Activated B cell treated with CpG ODN at 0.5 μM for 24 hours (primary cell): ENCODE measurements around the gene TLNRD1. TPM values are rescaled to one million over a fixed set of nuclear protein-coding genes. Genes with fewer than 3 reads are reported as not detected.
"Not testable (repeated sequence)": the region's sequence is repeated elsewhere in the genome, so short reads cannot be mapped to it uniquely, and the experiment has no call there.

Experiments used
- ATAC-seq: fragments of 200-7000 bp; cut with Tn5 transposase; one replicate; pipeline ENCODE4 v1.10.0; 2021; ENCODE audit warnings: low read depth, mild to moderate bottlenecking, moderate library complexity
- CTCF ChIA-PET: fragments of 350-600 bp; sonication (Branson Sonifier 250); formaldehyde crosslinking; loops from one replicate; lab custom pipeline; 2021; ENCODE audit warnings: antibody characterized with exemption; lab: Charles Lee
- POLR2A ChIA-PET: fragments of 350-600 bp; sonication (Branson Sonifier 250); formaldehyde crosslinking; loops from one replicate; lab custom pipeline; 2021; ENCODE audit warnings: antibody characterized with exemption; lab: Charles Lee
- DNase-seq: peaks from one replicate; pipeline ENCODE4 v3.0.0; 2022
- H3K27ac Mint-ChIP-seq: one replicate; pipeline ENCODE4 v1.8.0; 2020; ENCODE audit warnings: mixed read lengths
- H3K27me3 Mint-ChIP-seq: one replicate; pipeline ENCODE4 v1.8.0; 2021; ENCODE audit warnings: mixed read lengths
- H3K36me3 Mint-ChIP-seq: one replicate; pipeline ENCODE4 v1.8.0; 2021; ENCODE audit warnings: low read depth, mixed read lengths
- H3K4me1 Mint-ChIP-seq: one replicate; pipeline ENCODE4 v1.8.0; 2021; ENCODE audit warnings: mixed read lengths
- H3K4me3 Mint-ChIP-seq: one replicate; pipeline ENCODE4 v1.8.0; 2020; ENCODE audit warnings: mild to moderate bottlenecking, mixed read lengths
- H3K9me3 Mint-ChIP-seq: one replicate; pipeline ENCODE4 v1.8.0; 2020; ENCODE audit warnings: mixed read lengths
- intact Hi-C: fragments of 100-400 bp; cut with micrococcal nuclease; formaldehyde crosslinking; loops from one replicate; pipeline ENCODE4 v1.15.1; 2024
- total RNA-seq: library from RNA; stranded (reverse); gene quantifications from 2 replicates; pipeline ENCODE4 v1.2.3, GENCODE V29; 2022
- TF ChIP-seq, protein P1 (sequence below): fragments of 200-600 bp; IDR thresholded peaks from one replicate; pipeline ENCODE4 v1.8.0; 2022; ENCODE audit warnings: antibody characterized with exemption, mild to moderate bottlenecking

The TLNRD1 gene
- 25.7 TPM in 2 replicates for total RNA-seq

DNA sequence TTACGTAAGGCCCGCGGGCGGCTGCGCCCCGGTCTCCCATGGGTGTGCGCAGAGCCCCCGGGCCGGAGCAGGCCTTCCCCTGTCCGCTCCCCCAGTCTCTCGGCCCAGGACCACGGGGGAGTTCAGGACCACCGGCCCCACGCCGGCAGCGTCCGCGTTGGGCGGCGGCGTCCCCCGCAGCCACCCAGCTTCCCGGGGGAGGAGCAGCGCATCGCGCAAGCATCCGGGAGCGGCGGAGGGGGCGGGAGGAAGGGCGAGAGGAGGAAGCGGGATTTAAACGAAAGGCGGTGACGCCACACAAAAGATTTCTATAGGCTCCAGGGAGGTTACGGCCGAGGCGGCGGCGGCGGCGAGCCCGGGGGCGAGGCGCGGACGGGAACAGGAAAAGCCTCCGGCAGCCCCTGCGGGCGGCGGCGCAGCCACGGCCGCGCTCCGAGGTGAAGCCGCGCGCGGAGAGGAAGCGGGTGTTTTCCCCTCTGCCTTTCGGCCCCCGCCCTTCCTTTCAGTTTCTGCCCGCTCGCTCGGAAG is at the start of gene TLNRD1:
TSS of gene TLNRD1 (plus strand) at position 300 of the 528 bp plus-strand sequence. CDS start 1,349 bp downstream, outside the sequence.
- peaks cover 27% of the 10 kb centered on the region for H3K36me3 Mint-ChIP-seq
- intact Hi-C loops: loop anchor here (1.0 to 5.0 kb wide), 7 partner anchors 11 to 943 kb away; partner anchors contain the start of genes MESD and ZFAND6
- TF ChIP-seq, protein P1, sequence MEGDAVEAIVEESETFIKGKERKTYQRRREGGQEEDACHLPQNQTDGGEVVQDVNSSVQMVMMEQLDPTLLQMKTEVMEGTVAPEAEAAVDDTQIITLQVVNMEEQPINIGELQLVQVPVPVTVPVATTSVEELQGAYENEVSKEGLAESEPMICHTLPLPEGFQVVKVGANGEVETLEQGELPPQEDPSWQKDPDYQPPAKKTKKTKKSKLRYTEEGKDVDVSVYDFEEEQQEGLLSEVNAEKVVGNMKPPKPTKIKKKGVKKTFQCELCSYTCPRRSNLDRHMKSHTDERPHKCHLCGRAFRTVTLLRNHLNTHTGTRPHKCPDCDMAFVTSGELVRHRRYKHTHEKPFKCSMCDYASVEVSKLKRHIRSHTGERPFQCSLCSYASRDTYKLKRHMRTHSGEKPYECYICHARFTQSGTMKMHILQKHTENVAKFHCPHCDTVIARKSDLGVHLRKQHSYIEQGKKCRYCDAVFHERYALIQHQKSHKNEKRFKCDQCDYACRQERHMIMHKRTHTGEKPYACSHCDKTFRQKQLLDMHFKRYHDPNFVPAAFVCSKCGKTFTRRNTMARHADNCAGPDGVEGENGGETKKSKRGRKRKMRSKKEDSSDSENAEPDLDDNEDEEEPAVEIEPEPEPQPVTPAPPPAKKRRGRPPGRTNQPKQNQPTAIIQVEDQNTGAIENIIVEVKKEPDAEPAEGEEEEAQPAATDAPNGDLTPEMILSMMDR: no peak
- peak within 1 kb of the TSS; percentile 94 for H3K4me3 Mint-ChIP-seq
- no peaks in the 10 kb centered on the region for H3K27me3 Mint-ChIP-seq
- peaks cover 4% of the 10 kb centered on the region for H3K9me3 Mint-ChIP-seq
- ATAC-seq (peak; percentile 65), DNase-seq (peak; percentile 80)
- H3K27ac Mint-ChIP-seq: peak within 1 kb of the TSS; percentile 96
- H3K4me1 Mint-ChIP-seq: peaks cover 47% of the 10 kb centered on the region
- ChIA-PET CTCF (interaction anchor here (1.0 to 2.3 kb wide), 2 partner anchors 106 to 265 kb away, joined by 4 to 9 read pairs; no protein-coding TSS in a partner anchor), POLR2A (interaction anchor here (0.6 to 5.1 kb wide), 18 partner anchors 12 to 1690 kb away, joined by 3 to 83 read pairs (median 4); partner anchors contain the start of genes EFL1, MESD, SAXO2 and TMED3)

DNA sequence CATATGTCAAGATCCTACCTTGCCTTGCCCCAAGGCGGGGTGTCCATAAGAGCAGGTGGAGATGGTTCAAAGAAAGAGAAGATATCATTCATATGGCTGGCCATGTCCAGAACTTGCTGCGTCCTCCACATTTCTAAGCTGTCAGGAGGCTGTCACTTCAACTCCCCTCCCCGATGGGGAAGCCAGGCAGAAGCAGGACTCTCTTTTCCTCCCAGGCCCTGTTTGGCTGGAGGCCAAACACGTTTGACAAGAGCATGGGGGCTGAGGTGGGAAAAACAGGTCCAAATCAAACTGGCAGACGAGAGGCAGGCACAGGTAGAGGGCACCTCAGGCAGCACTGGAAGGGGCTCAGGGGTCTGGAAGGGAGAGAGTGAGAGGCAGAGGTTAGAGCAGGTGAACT is 48.8 kb upstream of the TLNRD1 start:
- ChIA-PET CTCF (no interaction called here), POLR2A (interaction anchor here (0.7 kb wide), 1 partner anchor 55 kb away, joined by 3 read pairs; no protein-coding TSS in a partner anchor)
- intact Hi-C loops: no loop called here
- TF ChIP-seq, protein P1: no peak
- H3K4me3 Mint-ChIP-seq: no peak overlapping the region
- no peaks in the 10 kb centered on the region for H3K9me3 Mint-ChIP-seq
- DNase-seq (no peak), ATAC-seq (no peak)
- no peak overlapping the region for H3K27ac Mint-ChIP-seq
- no peaks in the 10 kb centered on the region for H3K27me3 Mint-ChIP-seq
- no peaks in the 10 kb centered on the region for H3K4me1 Mint-ChIP-seq
- H3K36me3 Mint-ChIP-seq: peaks cover 57% of the 10 kb centered on the region

DNA sequence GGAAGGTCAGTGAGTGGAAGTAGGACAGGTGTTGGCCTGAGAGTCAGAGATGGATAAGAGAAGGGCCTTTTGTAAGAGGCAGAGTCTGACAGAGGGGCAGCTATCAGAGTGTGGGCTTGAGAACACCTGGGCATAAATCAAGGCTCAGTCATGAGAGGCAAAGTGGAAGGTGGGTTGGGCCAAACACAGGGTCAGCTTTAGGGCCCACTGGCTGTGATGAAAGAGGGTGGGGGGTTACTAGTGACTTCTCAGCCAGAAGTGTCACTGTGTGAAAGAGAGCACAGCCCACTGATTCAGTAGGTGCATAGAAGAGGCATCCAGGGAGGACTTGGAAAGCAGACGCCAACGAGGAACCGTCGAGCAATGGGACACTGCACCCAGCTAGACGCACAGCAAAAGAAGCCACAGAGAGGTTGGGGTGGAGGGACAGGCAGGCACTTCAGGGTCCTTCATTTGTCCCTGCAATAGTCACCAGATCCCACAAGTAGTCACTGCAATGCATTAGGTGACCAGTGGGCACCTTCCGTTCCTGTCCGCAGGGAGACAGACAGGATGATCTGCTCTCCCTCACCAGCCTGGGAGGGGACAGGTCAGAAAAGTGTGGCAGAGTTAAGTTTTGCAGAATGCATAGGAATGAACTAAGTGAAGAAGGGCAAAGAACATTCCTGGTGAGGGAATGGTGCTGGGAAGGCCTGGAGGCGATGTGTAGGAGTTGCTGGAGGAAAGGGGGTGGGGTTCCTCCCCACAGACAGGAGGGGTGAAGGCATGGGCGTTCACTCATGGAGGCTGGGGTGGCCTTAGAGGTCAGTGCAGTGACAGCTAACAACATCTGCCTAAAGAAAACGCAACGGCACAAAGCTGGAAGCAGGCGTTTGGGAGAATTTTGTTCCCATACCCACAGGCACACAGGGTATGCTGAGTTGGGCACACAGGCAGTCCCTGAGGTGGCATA is 47.4 kb upstream of the TLNRD1 start:
- peaks cover 46% of the 10 kb centered on the region for H3K36me3 Mint-ChIP-seq
- ChIA-PET CTCF (no interaction called here), POLR2A (no interaction called here)
- no peaks in the 10 kb centered on the region for H3K9me3 Mint-ChIP-seq
- no peak overlapping the region for H3K4me3 Mint-ChIP-seq
- TF ChIP-seq, protein P1: no peak
- DNase-seq: no peak
- intact Hi-C loops: no loop called here
- ATAC-seq: no peak
- no peak overlapping the region for H3K27ac Mint-ChIP-seq
- no peaks in the 10 kb centered on the region for H3K4me1 Mint-ChIP-seq
- H3K27me3 Mint-ChIP-seq: no peaks in the 10 kb centered on the region

DNA sequence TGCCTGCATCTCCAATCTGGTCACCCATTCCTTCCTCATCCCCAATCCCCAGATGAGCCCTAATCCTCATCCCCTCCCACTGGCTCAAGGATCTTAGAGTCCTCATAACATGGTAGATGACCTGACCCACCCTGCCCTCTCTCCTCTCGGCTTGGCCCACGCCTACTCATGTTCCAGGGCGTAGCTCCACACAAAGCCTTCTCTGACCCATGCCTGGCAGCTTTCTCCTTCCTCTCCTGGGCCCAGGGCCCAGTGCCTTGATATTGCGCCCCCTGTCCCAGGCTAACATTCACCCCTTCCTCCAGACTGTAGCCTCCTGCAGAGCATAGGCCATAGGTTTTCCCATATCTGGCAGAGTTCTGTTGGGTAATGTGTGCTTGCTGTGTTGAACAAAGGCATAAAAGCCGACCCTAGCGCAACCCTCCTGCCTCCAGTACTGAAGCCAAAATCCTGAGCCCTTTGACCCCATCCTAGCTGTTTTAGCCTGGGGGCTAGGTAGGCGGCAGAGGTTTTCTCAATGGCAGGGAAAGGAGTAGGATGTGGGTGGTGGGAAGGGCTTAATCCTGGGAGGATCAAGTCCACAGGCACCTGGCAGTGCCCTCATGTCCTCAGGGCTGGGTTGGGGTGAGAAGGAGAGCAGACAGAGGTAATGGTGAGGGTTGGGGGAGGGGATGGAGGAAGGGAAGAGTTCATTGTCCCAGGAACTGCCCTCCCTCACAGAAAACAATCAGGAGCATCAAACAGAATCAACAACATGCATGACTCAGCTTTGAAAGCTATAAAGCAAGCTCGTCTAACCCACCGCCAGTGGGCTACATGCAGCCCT is 46.6 kb upstream of the TLNRD1 start:
- Mint-ChIP-seq H3K9me3 (no peaks in the 10 kb centered on the region), H3K27ac (no peak overlapping the region), H3K27me3 (no peaks in the 10 kb centered on the region), H3K4me3 (no peak overlapping the region), H3K4me1 (no peaks in the 10 kb centered on the region), H3K36me3 (peaks cover 44% of the 10 kb centered on the region)
- DNase-seq (no peak), ATAC-seq (no peak)
- ChIA-PET POLR2A (no interaction called here), CTCF (interaction anchor here (0.9 kb wide), 1 partner anchor 16 kb away, joined by 4 read pairs; no protein-coding TSS in a partner anchor)
- TF ChIP-seq, protein P1: no peak
- intact Hi-C loops: no loop called here

DNA sequence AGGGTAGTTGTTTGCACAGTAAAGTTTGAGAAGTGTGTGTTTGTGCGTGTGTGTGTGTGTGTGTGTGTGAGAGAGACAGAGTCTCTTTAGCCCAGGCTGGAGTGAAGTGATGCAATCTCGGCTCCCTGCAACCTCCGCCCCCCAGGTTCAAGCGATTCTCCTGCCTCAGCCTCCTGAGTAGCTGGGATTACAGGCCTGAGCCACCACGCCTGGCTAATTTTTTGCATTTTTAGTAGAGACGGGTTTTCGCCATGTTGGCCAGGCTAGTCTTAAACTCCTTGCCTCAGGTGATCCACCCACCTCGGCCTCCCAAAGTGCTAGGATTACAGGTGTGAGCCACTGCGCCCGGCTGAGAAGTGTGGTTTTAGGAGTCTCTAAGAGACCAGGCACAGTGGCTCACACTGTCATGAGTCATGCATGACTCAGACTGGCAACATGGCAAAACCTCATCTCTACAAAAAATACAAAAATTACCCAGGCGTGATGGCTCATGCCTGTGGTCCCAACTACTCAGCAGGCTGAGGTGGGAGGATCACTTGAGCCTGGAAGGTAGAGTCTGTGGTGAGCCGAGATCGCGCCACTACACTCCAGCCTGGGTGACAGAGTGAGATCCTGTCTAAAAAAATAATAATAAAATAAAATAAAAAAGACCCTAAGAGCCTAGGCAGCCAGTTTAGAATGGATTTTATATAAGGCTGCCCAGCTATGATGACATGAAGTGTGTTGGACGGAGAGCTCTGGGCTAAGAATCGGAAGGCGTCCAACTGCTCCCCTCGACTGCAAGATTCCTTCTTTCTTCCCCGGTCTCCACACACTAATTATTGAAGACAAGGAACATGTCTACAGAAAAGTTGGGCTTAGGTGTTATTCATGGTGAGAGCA is 44.9 kb upstream of the TLNRD1 start:
- ATAC-seq: peak; percentile 89
- H3K4me1 Mint-ChIP-seq, H3K27me3 Mint-ChIP-seq, DNase-seq, CTCF ChIA-PET, H3K27ac Mint-ChIP-seq, H3K4me3 Mint-ChIP-seq, intact Hi-C loops, H3K9me3 Mint-ChIP-seq: not testable (repeated sequence)
- H3K36me3 Mint-ChIP-seq: peaks cover 41% of the 10 kb centered on the region
- POLR2A ChIA-PET: interaction anchor here (0.7 kb wide), 1 partner anchor 64 kb away, joined by 4 read pairs; no protein-coding TSS in a partner anchor
